ENCODE results near the gene PLXNC1.

The PLXNC1 gene

GRCh38 chr12:94225506-94225905 lies 77.1 kb downstream of the PLXNC1 start:
- H3K9me3 ChIP-seq (ENCODE audit: control extremely low read depth in 1 of 5, control insufficient read depth in 4 of 5, insufficient read depth in 2 of 5, low read depth in 1 of 5, low read length in 4 of 5) = no peaks in the 10 kb centered on the region
- DNase-seq = no peak
- no peak overlapping the region for H3K27ac ChIP-seq (ENCODE audit: insufficient read depth in 1 of 2, low read depth in 1 of 2, low read length in 2 of 2, poor library complexity in 1 of 2, severe bottlenecking in 2 of 2)
- H3K27me3 ChIP-seq (replicated peaks in 2 of 5; ENCODE audit: control insufficient read depth in 4 of 5, insufficient read depth in 5 of 5, low read length in 4 of 5) = no peaks in the 10 kb centered on the region
- no peak overlapping the region for H3K4me3 ChIP-seq (ENCODE audit: control insufficient read depth in 1 of 7, extremely low read depth in 1 of 7, insufficient read depth in 4 of 7, low read depth in 2 of 7, low read length in 6 of 7)
- peaks cover under 1 to 6% (median 3%) of the 10 kb centered on the region in 4 experiments for H3K4me1 ChIP-seq (ENCODE audit: control extremely low read depth in 1 of 4, control insufficient read depth in 4 of 4, insufficient read depth in 4 of 4, low read length in 3 of 4)
- WGBS (ENCODE audit: insufficient coverage) = 95% methylated on average over 9 of the region's 9 CpGs
- peaks cover 25 to 71% (median 33%) of the 10 kb centered on the region in 4 experiments for H3K36me3 ChIP-seq (ENCODE audit: control insufficient read depth in 4 of 4, insufficient read depth in 4 of 4, low read length in 3 of 4)
- CTCF ChIA-PET = interaction anchor here (0.8 to 4.2 kb wide), 3 partner anchors 9 to 40 kb away, joined by 3 to 9 read pairs (median 7); no protein-coding TSS in a partner anchor
- POLR2A ChIA-PET = no interaction called here

DNA sequence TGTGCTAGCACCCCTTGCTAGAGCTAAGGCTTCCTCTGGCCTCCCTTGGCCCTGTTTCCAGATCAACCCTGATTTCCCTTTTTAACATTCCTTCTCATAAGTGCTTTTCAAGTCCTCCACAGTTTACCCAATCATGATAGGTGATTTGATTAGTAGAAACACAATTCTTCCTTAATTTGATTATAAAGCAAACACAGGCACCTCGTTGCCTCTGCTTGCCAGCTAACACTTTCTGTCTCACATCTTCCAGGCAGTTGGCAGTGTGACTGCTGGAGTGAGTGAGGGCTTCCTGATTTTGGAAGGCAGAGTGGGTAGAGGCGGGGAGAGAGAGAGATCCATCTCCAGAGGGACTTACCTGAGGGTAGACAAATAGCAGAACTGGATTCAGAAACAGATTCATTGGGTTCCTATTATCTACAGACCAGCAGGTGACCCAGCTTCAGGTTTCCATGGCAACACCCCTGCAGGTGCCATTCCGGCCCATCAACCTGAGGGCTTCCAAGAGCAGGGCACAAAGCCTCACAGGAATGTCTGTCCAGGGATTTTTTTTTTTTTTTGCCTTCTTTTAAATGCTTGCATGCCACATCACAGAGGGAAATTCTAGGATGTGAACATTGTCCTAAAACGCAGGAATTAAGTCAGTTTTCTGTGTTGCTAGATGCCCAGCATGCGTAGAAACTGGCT lies 77.7 kb downstream of the PLXNC1 start:
- ChIA-PET POLR2A (no interaction called here), CTCF (interaction anchor here (0.7 to 4.2 kb wide), 4 partner anchors 8 to 49 kb away, joined by 3 to 9 read pairs (median 5); no protein-coding TSS in a partner anchor)
- DNase-seq = no peak
- Histone ChIP-seq H3K9me3 (ENCODE audit: control extremely low read depth in 1 of 5, control insufficient read depth in 4 of 5, insufficient read depth in 2 of 5, low read depth in 1 of 5, low read length in 4 of 5) (no peaks in the 10 kb centered on the region), H3K27ac (ENCODE audit: insufficient read depth in 1 of 2, low read depth in 1 of 2, low read length in 2 of 2, poor library complexity in 1 of 2, severe bottlenecking in 2 of 2) (no peak overlapping the region), H3K4me1 (ENCODE audit: control extremely low read depth in 1 of 4, control insufficient read depth in 4 of 4, insufficient read depth in 4 of 4, low read length in 3 of 4) (peaks cover 2 to 11% (median 7%) of the 10 kb centered on the region in 4 experiments), H3K27me3 (replicated peaks in 2 of 5; ENCODE audit: control insufficient read depth in 4 of 5, insufficient read depth in 5 of 5, low read length in 4 of 5) (no peaks in the 10 kb centered on the region), H3K36me3 (ENCODE audit: control insufficient read depth in 4 of 4, insufficient read depth in 4 of 4, low read length in 3 of 4) (peaks cover 21 to 70% (median 31%) of the 10 kb centered on the region in 4 experiments), H3K4me3 (ENCODE audit: control insufficient read depth in 1 of 7, extremely low read depth in 1 of 7, insufficient read depth in 4 of 7, low read depth in 2 of 7, low read length in 6 of 7) (no peak overlapping the region)
- WGBS (ENCODE audit: insufficient coverage) = 100% methylated on average over 4 of the region's 5 CpGs

GRCh38 chr12:94227066-94227465 lies 78.7 kb downstream of the PLXNC1 start:
- WGBS (ENCODE audit: insufficient coverage) = no CpG with 5 or more reads among the region's 2 CpGs
- ChIA-PET POLR2A (no interaction called here), CTCF (interaction anchor here (4.2 kb wide), 1 partner anchor 16 kb away, joined by 9 read pairs; no protein-coding TSS in a partner anchor)
- Histone ChIP-seq H3K27me3 (replicated peaks in 2 of 5; ENCODE audit: control insufficient read depth in 4 of 5, insufficient read depth in 5 of 5, low read length in 4 of 5) (no peaks in the 10 kb centered on the region), H3K36me3 (ENCODE audit: control insufficient read depth in 4 of 4, insufficient read depth in 4 of 4, low read length in 3 of 4) (peaks cover 14 to 64% (median 26%) of the 10 kb centered on the region in 4 experiments), H3K27ac (ENCODE audit: insufficient read depth in 1 of 2, low read depth in 1 of 2, low read length in 2 of 2, poor library complexity in 1 of 2, severe bottlenecking in 2 of 2) (no peak overlapping the region), H3K9me3 (ENCODE audit: control extremely low read depth in 1 of 5, control insufficient read depth in 4 of 5, insufficient read depth in 2 of 5, low read depth in 1 of 5, low read length in 4 of 5) (no peaks in the 10 kb centered on the region), H3K4me3 (ENCODE audit: control insufficient read depth in 1 of 7, extremely low read depth in 1 of 7, insufficient read depth in 4 of 7, low read depth in 2 of 7, low read length in 6 of 7) (no peak overlapping the region), H3K4me1 (ENCODE audit: control extremely low read depth in 1 of 4, control insufficient read depth in 4 of 4, insufficient read depth in 4 of 4, low read length in 3 of 4) (peaks cover 2 to 19% (median 12%) of the 10 kb centered on the region in 4 experiments)
- no peak for DNase-seq

DNA sequence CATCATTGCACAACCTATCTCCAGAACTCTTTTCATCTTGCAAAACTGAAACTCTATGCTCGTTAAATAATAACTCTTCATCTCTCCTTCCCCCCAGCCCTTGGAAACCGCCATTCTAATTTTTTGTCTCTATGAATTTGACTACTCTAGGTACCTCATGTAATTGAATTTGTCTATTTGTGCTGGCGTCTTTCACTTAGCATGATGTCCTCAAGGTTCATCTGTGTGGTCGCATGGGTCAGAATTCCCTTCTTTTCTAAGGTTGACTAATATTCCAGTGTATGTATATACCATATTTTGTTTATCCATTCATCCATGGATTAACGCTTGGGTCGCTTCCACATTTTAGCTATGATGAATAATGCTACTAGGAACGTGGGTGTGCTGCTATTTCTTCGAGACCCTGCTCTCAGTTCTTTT lies 80.1 kb downstream of the PLXNC1 start:
- no peak for DNase-seq
- peaks cover 2 to 19% (median 12%) of the 10 kb centered on the region in 4 experiments for H3K4me1 ChIP-seq (ENCODE audit: control extremely low read depth in 1 of 4, control insufficient read depth in 4 of 4, insufficient read depth in 4 of 4, low read length in 3 of 4)
- WGBS (ENCODE audit: insufficient coverage) = 100% methylated on average over 3 of the region's 8 CpGs

GRCh38 chr12:94229902-94230301 lies 81.5 kb downstream of the PLXNC1 start:
- WGBS (ENCODE audit: insufficient coverage) = 100% methylated on average over 3 of the region's 4 CpGs
- no peak overlapping the region for H3K4me3 ChIP-seq (ENCODE audit: control insufficient read depth in 1 of 7, extremely low read depth in 1 of 7, insufficient read depth in 4 of 7, low read depth in 2 of 7, low read length in 6 of 7)
- H3K9me3 ChIP-seq (ENCODE audit: control extremely low read depth in 1 of 5, control insufficient read depth in 4 of 5, insufficient read depth in 2 of 5, low read depth in 1 of 5, low read length in 4 of 5) = no peaks in the 10 kb centered on the region
- no peaks in the 10 kb centered on the region for H3K27me3 ChIP-seq (replicated peaks in 2 of 5; ENCODE audit: control insufficient read depth in 4 of 5, insufficient read depth in 5 of 5, low read length in 4 of 5)
- ChIA-PET POLR2A (no interaction called here), CTCF (interaction anchor here (1.1 kb wide), 1 partner anchor 14 kb away, joined by 3 read pairs; no protein-coding TSS in a partner anchor)
- peaks cover 2 to 32% (median 16%) of the 10 kb centered on the region in 4 experiments for H3K4me1 ChIP-seq (ENCODE audit: control extremely low read depth in 1 of 4, control insufficient read depth in 4 of 4, insufficient read depth in 4 of 4, low read length in 3 of 4)
- peaks cover 4 to 48% (median 21%) of the 10 kb centered on the region in 4 experiments for H3K36me3 ChIP-seq (ENCODE audit: control insufficient read depth in 4 of 4, insufficient read depth in 4 of 4, low read length in 3 of 4)
- no peak overlapping the region for H3K27ac ChIP-seq (ENCODE audit: insufficient read depth in 1 of 2, low read depth in 1 of 2, low read length in 2 of 2, poor library complexity in 1 of 2, severe bottlenecking in 2 of 2)
- no peak for DNase-seq

More for the DNA sequence above, 80.1 kb downstream of the PLXNC1 start:
- no peaks in the 10 kb centered on the region for H3K27me3 ChIP-seq (replicated peaks in 2 of 5; ENCODE audit: control insufficient read depth in 4 of 5, insufficient read depth in 5 of 5, low read length in 4 of 5)
- no peak overlapping the region for H3K27ac ChIP-seq (ENCODE audit: insufficient read depth in 1 of 2, low read depth in 1 of 2, low read length in 2 of 2, poor library complexity in 1 of 2, severe bottlenecking in 2 of 2)
- H3K4me3 ChIP-seq (ENCODE audit: control insufficient read depth in 1 of 7, extremely low read depth in 1 of 7, insufficient read depth in 4 of 7, low read depth in 2 of 7, low read length in 6 of 7) = no peak overlapping the region
- CTCF ChIA-PET = no interaction called here
- peaks cover 8 to 59% (median 26%) of the 10 kb centered on the region in 4 experiments for H3K36me3 ChIP-seq (ENCODE audit: control insufficient read depth in 4 of 4, insufficient read depth in 4 of 4, low read length in 3 of 4)
- POLR2A ChIA-PET = no interaction called here
- H3K9me3 ChIP-seq (ENCODE audit: control extremely low read depth in 1 of 5, control insufficient read depth in 4 of 5, insufficient read depth in 2 of 5, low read depth in 1 of 5, low read length in 4 of 5) = no peaks in the 10 kb centered on the region

DNA sequence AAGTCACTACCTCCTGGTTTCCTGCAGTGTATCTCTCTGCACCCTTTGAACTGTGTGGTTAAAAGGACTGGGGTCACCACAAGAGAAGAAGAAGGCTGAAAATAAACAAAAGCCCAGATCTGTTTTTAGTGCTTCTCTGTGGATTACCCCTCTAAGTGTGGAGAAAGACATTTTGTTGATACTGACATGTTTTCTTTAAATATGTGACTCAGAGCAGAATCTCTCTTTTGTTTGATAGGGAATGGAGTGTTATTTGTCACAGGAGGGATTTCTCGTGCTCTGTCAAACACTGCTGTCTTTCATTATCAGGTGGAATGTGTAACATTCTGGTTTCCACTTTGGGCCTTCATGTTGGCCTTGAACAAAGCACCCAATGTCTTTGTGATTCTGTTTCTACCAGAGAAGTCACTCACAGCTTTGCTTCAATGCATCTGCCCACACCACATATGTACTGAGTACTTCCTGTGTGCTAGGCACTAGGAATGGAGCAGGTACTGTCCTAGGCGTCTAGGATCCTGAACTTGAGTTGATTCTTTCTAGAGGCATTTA lies 82.1 kb downstream of the PLXNC1 start:
- Histone ChIP-seq H3K4me1 (ENCODE audit: control extremely low read depth in 1 of 4, control insufficient read depth in 4 of 4, insufficient read depth in 4 of 4, low read length in 3 of 4) (peaks cover 2 to 38% (median 17%) of the 10 kb centered on the region in 4 experiments), H3K9me3 (ENCODE audit: control extremely low read depth in 1 of 5, control insufficient read depth in 4 of 5, insufficient read depth in 2 of 5, low read depth in 1 of 5, low read length in 4 of 5) (no peaks in the 10 kb centered on the region), H3K27ac (ENCODE audit: insufficient read depth in 1 of 2, low read depth in 1 of 2, low read length in 2 of 2, poor library complexity in 1 of 2, severe bottlenecking in 2 of 2) (no peak overlapping the region), H3K27me3 (replicated peaks in 2 of 5; ENCODE audit: control insufficient read depth in 4 of 5, insufficient read depth in 5 of 5, low read length in 4 of 5) (no peaks in the 10 kb centered on the region), H3K36me3 (ENCODE audit: control insufficient read depth in 4 of 4, insufficient read depth in 4 of 4, low read length in 3 of 4) (peaks cover 2 to 48% (median 19%) of the 10 kb centered on the region in 4 experiments), H3K4me3 (ENCODE audit: control insufficient read depth in 1 of 7, extremely low read depth in 1 of 7, insufficient read depth in 4 of 7, low read depth in 2 of 7, low read length in 6 of 7) (no peak overlapping the region)
- CTCF ChIA-PET = interaction anchor here (1.1 kb wide), 1 partner anchor 13 kb away, joined by 3 read pairs; no protein-coding TSS in a partner anchor
- DNase-seq = no peak
- WGBS (ENCODE audit: insufficient coverage) = 92% methylated on average over 2 of the region's 2 CpGs
- POLR2A ChIA-PET = no interaction called here

GRCh38 chr12:94231709-94232108 lies 83.3 kb downstream of the PLXNC1 start:
- ChIA-PET POLR2A (no interaction called here), CTCF (interaction anchor here (1.3 to 1.5 kb wide), 4 partner anchors 8 to 40 kb away, joined by 3 to 5 read pairs (median 3); no protein-coding TSS in a partner anchor)
- peaks cover 6 to 44% (median 17%) of the 10 kb centered on the region in 4 experiments for H3K36me3 ChIP-seq (ENCODE audit: control insufficient read depth in 4 of 4, insufficient read depth in 4 of 4, low read length in 3 of 4)
- H3K27ac ChIP-seq (ENCODE audit: insufficient read depth in 1 of 2, low read depth in 1 of 2, low read length in 2 of 2, poor library complexity in 1 of 2, severe bottlenecking in 2 of 2) = no peak overlapping the region
- DNase-seq = peak; percentile 34 to 73 (median 56)
- WGBS (ENCODE audit: insufficient coverage) = 42% methylated on average over 3 of the region's 3 CpGs
- H3K27me3 ChIP-seq (replicated peaks in 2 of 5; ENCODE audit: control insufficient read depth in 4 of 5, insufficient read depth in 5 of 5, low read length in 4 of 5) = no peaks in the 10 kb centered on the region
- no peaks in the 10 kb centered on the region for H3K9me3 ChIP-seq (ENCODE audit: control extremely low read depth in 1 of 5, control insufficient read depth in 4 of 5, insufficient read depth in 2 of 5, low read depth in 1 of 5, low read length in 4 of 5)
- no peak overlapping the region for H3K4me3 ChIP-seq (ENCODE audit: control insufficient read depth in 1 of 7, extremely low read depth in 1 of 7, insufficient read depth in 4 of 7, low read depth in 2 of 7, low read length in 6 of 7)
- H3K4me1 ChIP-seq (ENCODE audit: control extremely low read depth in 1 of 4, control insufficient read depth in 4 of 4, insufficient read depth in 4 of 4, low read length in 3 of 4) = peaks cover 2 to 38% (median 17%) of the 10 kb centered on the region in 4 experiments
